ENCODE data around the gene ALDH3B1. TPM values are rescaled to one million over a fixed set of nuclear protein-coding genes. Genes with fewer than 3 reads are reported as not detected.

Gene ALDH3B1
- total RNA-seq, 1 donor from 2014 or later, result 2.1 TPM

DNA sequence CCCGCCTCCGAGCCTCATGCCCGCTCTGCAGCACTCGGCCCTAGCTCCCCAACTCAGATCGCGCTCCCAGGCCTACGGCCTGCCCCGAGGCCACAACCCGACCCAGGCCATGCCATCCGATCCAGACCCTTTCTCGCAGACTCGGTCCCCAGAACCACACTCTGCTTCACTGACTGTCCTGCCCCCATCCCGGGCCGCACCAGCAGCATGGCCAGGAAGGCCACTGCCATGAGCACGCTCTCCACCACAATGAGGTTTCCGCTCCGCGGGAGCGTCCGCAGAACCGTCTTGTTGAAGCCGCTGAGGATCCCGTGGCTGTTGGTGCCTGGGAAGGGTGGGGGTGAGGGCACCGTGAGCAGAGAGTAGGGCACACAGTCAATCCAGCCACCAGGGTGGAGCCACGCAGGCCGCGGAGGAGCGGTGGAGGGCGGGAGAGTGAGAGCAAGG is 12.6 kb upstream of the ALDH3B1 start:
- DNase-seq, result no peak

- no peak for DNase-seq
These were observed 11.7 kb upstream of the ALDH3B1 start for GRCh38 chr11:67998150-67999045.

- no peak for DNase-seq
These were observed 10.9 kb upstream of the ALDH3B1 start for GRCh38 chr11:67999201-67999629.

- DNase-seq, result no peak
These were observed 10.4 kb upstream of the ALDH3B1 start for GRCh38 chr11:67999704-68000103.

- DNase-seq, result no peak
These were observed 7.6 kb upstream of the ALDH3B1 start for GRCh38 chr11:68002575-68002937.

GRCh38 chr11:68002938-68003845 is 6.9 kb upstream of the ALDH3B1 start:
- no peak for DNase-seq

- peak; percentile 40 for DNase-seq
These were observed 6.1 kb upstream of the ALDH3B1 start, which contains the start of gene UNC93B1 for GRCh38 chr11:68003846-68004550. TSS of gene UNC93B1 (minus strand) at chr11:68004097. CDS start at chr11:68004043, 54 bp downstream.

GRCh38 chr11:68004551-68005335 is 5.4 kb upstream of the ALDH3B1 start:
- no peak for DNase-seq

- no peak for DNase-seq
These were observed 3.4 kb upstream of the ALDH3B1 start for GRCh38 chr11:68006606-68007166.

DNA sequence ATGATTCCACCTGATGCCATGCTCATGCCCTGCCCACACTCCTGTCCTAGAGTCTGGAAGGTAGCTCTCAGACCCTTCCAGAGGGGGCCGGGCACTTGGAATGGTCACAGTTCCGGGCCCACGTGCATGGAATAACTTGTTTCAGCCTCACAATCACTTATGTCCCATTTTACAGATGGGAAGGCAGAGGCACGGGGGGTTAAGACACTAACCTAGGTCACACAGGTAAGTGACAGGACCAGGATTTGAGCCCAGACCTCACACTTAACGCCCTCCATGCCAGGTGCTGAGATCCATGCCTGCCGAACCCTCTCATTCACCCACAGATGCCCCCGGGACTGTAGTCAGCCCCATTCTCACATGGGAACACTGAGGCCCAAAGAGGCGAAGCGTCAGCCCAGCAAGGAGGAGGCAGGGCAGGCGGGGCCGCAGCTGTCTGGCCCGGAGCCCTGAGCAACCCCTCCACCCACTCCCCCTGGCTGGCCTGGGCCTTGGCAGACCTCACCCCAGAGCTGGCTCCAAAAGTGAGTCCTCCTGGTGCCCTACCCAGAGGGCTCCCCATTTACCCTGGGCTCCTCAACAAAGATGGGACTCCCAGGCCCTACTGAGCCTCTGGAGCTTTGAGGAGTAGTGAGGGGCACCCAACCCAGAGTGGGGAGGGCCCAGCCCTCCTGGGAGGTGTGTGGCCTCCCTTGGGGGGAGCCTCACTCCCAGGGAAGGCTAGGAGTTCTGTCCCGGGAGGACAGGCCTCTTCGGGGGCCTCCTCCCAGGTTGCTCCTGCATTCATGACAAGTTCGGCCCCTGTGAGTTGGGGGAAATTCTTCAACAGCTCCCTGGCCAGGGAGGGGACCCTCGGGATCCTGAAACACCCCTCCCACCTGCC is 2.4 kb upstream of the ALDH3B1 start:
- DNase-seq, result no peak

DNA sequence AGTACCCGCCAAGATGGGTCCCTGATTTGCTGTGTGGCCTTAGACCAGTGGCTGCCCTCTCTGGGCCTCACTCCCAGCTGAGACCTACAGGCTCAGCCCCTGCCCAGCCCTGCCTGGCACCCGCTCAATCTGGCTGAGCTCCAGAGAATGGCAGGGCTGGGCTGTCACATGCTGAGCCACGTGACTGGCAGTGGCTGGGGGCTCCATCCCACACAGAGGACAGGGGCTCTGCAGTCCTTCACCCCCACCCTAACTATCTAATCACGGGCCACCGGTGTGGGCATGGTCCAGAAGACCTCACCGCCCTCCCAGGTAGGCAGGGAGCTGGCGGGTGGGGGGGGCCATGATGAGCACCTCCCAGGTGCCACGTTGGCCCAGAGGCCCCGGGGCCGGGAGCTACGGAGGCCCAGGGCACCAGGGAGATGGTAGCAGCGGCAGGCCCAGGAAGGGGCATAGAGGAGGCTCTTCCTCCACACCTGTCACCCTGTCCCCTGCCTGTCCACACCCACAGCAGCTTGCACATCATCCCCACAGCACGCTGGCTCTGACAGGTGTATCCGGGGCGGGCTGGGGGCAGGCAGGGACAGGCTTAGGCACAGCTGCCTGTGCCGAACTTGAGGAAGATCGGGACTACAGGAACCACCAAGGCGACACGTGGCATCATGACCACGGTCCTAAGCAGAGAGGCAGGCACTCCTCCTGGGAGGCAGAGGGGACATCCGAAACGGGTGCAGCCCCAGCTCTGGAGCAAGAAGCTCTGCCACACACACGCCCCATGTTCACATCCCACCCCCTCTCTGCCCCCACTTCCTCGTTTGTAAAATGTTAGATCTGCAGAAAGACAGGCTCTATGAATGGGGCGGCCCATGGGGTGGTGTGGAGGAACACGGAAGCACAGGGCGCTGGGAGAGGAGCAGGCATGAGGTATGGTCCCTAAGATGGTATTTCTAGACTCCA is 1.5 kb upstream of the ALDH3B1 start:
- DNase-seq, result no peak

DNA sequence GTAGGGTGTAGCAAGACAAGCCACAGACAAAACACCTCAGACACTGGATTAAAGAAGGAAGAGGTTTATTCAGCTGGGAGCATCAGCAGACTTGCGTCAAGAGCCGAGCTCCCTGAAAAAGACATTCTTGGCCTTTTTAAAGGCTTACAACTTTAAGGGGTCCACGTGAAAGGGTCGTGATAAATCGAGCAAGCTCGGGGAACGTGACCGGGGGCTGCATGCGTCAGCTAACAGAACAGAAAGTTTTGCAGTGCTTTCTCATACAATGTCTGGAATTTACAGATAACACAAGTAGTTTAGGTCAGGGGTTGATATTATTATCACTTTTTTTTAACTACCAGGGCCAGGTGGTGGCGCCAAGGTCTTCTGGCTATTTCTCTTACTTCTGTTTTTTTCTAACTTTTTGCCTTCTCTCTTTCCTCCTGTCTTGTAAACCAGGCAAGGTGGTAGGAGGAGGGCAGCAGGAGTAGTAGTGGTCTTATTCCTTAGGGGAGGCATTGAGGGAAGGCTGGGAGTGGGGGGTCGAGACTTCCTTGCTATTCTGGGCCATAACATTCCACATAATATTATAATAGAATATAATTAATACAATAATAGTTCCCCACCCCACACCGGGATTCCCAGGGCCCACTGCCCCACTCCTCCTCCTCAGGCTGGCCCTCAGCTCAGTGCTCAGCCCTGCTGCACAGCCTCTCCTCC is 587 bp upstream of the ALDH3B1 start:
- no peak for DNase-seq

GRCh38 chr11:68011051-68011943 is 1.2 kb downstream of the ALDH3B1 start:
- DNase-seq, result no peak

DNA sequence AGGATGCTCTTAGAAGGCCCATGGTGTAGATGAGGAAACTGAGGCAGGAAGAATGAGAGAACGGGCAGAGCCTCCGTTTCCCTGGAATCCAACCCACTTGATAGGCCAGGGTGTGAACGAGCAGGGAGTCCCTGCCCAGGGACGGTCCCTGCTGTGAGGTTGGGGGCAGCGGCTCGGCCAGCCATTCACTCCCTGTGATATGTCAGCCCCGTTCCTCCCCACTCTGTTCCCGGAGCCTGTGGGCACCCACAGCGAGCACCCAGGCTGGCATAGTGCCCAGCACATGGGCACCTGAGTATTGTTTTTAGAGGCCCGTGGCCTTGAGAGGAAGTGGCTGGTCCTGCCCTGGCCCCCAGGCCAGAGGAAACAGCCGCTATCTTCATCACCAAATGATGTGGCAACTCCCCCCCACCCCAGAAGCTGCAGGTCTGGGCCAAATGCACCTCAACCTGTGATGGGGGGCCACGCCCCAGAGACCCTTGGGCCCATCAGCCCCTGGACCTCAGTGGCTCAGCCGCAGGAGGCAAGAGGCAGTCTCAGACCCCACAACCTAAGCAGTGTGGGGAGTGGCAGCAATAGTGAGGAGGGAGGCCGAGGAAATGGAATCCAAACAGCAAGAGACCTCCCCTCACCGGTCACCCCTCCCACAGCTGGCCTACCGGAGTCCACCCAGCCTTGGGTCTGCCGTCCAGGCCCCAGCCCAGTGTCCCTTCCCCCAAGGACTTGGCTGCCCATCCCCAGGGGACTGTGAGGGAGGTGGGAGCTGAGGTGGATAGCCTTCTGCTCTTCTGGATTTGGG is 2.1 kb downstream of the ALDH3B1 start:
- DNase-seq, result no peak

GRCh38 chr11:68012843-68013610 is 2.9 kb downstream of the ALDH3B1 start:
- no peak for DNase-seq

Measured in skin of body (tissue), 2 donors.